Measurements from ENCODE around the gene NRG2.

Gene NRG2

GRCh38 chr5:139872851-139873794 is 170.0 kb downstream of the NRG2 start:
- DNase-seq, result no peak

- DNase-seq, result no peak
These were observed 170.9 kb downstream of the NRG2 start for GRCh38 chr5:139872052-139872766.

- no peak for DNase-seq
These were observed 171.5 kb downstream of the NRG2 start for GRCh38 chr5:139871614-139872013.

DNA sequence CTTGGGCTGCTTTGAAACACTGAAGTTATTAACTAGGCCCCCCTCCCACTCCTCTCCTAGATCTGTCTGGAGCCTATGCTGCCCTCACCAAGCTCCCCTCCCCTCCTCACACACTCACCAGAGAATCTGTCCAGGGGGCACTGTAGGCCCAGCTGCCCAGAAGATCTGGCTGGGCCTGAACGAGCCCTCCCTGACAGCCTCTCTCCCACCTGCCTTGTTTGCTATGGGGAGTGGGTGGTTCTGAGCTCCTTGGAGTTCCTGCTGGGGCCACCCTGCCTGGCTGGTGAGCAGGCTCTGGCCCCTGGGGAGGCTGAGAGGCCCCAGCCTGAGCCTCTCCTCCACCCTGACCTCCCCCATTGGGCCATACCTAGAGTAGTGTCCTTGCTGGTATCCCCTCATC is 172.4 kb downstream of the NRG2 start:
- no peak for DNase-seq

GRCh38 chr5:139869042-139869790 is 173.9 kb downstream of the NRG2 start:
- no peak for DNase-seq

GRCh38 chr5:139867581-139867980 is 175.5 kb downstream of the NRG2 start:
- DNase-seq, result no peak

GRCh38 chr5:139867109-139867508 is 176.0 kb downstream of the NRG2 start:
- DNase-seq, result no peak

DNA sequence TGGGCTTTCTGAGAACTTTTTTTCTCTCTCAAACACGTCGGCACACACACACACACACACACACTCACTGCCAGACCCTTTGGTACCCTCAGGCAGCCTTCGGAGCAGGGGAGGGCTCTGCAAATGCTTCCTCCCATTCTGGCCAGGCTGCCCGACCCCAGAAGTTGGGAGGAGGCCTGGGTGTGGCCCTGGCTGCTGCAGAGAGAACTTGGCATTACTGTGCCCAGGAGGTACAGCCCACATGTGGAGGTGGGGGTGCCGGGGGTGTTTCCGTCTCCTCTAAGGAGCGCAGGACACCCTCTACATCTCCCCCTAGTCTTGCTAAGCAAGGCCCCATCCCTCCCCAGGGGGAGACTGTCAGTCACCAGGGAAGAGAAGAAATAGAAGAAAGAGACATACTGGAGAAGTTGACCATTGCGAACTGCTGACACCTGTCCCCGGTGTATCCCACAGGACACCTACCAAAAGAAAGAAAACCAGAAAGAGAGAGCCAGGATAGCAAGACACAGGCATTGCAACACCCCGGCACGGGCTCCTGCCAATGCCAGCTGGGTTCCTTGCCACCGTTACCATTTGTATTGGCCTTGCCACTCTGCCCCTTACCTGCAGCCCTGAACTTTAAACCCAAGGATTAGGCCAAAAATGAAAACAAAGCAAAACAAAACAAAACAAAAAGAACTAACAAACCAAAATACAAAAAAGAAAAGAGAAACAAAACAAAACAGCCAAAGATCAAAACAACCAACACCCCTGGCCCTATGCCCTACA is 178.2 kb downstream of the NRG2 start:
- no peak for DNase-seq

DNA sequence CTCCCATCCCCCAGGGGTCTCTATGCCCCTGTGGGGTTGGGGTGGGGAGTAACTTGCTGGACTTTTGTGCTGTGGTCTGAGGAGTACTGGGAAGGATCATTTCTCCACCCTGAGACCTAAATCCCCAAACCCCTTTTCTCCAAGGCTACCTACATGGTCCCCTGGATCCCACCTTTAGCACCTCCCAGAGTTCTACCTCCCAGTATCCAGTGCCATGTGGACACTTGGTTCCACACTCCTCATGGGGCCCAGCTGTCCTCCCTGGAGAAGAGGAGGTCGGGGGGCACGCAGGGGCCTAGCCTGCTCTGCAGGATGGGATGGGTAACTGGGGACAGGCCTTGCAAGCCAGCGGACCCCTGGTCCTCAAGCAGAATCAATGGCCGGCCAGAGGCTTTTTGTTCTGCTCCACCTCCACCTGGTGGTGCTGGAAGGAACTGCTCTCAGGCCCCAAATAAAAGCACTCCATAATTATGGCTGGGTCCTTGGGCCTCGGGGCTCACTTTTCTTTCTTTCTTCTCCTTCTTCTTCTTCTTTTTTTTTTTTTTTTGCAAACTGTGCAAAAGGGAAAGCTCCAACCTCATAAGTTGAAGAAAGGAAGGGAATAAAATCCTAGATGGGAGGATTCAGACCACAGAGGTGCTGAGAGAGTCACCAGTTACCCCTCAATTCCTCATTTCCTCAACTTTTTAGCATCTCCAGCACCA is 179.1 kb downstream of the NRG2 start:
- DNase-seq, result peak; percentile 46

- DNase-seq, result no peak
These were observed 179.7 kb downstream of the NRG2 start for GRCh38 chr5:139863361-139863760.

DNA sequence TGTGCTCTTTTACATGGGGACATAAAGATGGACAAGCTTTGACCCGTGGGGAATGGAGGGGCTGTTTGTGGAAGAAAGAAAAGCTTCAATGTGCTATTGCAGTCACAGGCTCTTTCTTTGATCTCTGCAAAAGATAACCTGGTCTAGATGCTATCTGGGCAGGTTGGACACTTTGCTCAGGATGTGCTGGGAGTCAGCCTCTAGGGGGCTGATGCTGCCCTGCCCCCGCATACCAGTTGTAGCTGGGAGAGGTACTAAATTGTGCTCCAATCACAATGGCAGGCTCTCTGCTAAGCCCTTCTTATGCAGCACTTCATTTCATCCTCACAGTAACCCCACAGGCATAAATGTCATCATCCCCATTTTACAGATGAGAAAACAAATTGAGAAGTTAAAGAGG is 180.3 kb downstream of the NRG2 start:
- no peak for DNase-seq

GRCh38 chr5:139862313-139862712 is 180.8 kb downstream of the NRG2 start:
- no peak for DNase-seq

DNA sequence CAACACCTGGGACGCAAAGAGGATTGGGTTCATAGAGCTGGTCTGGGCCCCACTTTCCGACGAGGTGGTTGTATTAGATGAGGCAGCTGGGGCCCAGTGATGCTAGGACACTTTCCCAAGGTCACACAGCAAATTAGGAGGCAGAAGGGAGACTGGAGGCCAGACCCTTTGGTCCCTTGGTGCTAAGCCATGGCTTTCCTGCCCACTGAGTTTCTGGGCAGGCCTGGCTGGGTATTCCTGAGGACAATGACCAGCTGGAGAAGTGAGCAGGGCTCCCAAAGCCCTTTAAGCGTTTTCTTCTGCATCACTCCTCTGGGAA is 181.3 kb downstream of the NRG2 start:
- no peak for DNase-seq

DNA sequence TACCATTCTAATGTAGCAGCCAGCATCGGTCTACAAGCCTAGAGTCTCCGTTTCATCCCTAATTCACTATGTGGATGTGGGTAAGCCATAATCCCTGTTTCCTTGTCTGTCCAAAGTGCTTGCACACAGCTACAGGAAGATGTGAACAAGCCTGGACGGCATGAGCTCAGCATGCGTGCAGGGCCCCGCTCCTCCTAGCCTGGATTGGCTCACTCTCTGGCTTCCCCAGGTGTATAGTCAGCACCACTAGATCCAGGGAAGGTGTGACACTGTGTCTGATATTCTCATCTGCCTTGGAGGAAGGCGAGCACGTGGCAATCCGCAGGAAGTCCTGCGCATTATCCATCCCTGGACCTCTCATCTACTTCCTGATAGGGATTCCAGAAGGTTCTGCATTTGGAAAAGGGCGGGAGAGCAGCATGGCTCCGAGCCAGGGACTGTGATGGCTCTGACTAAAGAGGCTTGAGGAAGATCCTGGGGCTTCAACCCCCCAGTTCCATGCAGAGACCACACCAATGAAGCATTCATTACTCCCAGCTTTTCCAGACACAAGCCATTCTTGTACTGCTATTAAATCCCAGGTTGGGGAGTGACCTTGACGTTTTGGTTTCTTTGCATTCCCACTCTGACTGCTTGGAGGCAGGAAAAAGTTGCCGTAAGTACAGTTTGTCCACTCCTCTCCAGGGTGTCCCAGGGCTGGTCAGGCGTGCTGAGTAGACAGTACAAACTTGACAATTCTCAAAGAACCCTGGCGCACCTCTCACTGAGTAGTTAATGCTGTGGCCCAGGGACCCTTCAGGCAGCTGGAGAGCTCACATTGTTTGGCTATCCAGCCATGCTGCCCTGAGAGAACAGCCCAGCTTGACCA is 181.8 kb downstream of the NRG2 start:
- DNase-seq, result no peak

GRCh38 chr5:139859013-139859412 is 184.1 kb downstream of the NRG2 start:
- no peak for DNase-seq

- no peak for DNase-seq
These were observed 186.4 kb downstream of the NRG2 start for GRCh38 chr5:139856714-139857113.

DNA sequence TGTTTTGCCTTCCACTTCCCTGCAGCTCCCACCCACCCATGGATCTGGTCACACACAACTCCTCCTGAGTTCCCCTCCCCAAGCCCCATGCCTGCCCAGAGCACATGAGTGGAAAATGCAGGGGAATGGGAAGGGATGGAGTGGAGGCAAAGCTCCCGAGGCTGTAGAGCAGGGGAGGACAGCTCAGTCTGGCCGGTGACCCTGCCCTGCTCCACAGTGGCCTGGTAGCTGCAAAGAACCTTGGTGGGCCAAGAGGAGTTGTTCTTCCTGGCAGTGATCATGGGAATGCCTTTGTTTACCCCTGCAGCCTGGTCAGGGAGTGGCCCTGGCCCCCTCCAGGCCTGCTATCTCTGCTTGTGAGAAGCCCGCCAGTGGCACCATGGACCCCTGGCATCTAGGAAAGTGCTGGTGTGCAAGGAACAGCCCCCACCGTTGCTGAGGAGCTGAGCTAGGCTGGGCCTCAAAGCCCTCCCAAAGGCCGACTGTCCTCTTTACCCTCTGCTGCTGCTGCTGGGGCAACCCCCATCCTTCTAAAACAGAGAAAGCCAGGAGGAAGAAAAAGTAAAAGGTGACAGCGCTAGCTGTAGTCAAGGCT is 187.1 kb downstream of the NRG2 start:
- DNase-seq, result no peak

- no peak for DNase-seq
These were observed 187.6 kb downstream of the NRG2 start for GRCh38 chr5:139855451-139855850.

- no peak for DNase-seq
These were observed 188.1 kb downstream of the NRG2 start for GRCh38 chr5:139854953-139855352.

- no peak for DNase-seq
These were observed 189.0 kb downstream of the NRG2 start for GRCh38 chr5:139854029-139854605.
